HEK293 (cell line): ENCODE data around the gene VPS37C.

Experiments
- CTCF ChIA-PET: fragments of 350-600 bp; formaldehyde crosslinking; extraction: SDS; loops from one replicate; lab custom pipeline; 2021; ENCODE audit warnings: antibody characterized with exemption; lab: Yijun Ruan, JAX
- POLR2A ChIA-PET: fragments of 300-600 bp; formaldehyde crosslinking; extraction: SDS; loops from one replicate; lab custom pipeline; 2020; ENCODE audit warnings: antibody characterized with exemption, inconsistent platforms; lab: Yijun Ruan, JAX
- H3K27ac ChIP-seq: fragments of 200-500 bp; sonication (Bioruptor generic); 2 replicates; pipeline ENCODE4 v1.5.1; 2014; ENCODE audit warnings: low read depth, low read length, control low read depth, inconsistent platforms; ENCODE audit errors: extremely low read depth
- H3K36me3 ChIP-seq, 2 experiments: fragments of 200-500 bp in 1 of 2; sonication (Bioruptor generic) in 1 of 2; 1 replicate in 1 of 2; 2 replicates in 1 of 2; pipeline ENCODE4 v1.5.1; 2014 to 2017; ENCODE audit warnings: inconsistent platforms in 2 of 2, low read length in 2 of 2; ENCODE audit not compliant: control insufficient read depth in 2 of 2, insufficient read depth in 1 of 2
- H3K4me1 ChIP-seq: fragments of 200-500 bp; sonication (Bioruptor generic); 2 replicates; pipeline ENCODE4 v1.5.1; 2014; ENCODE audit warnings: mild to moderate bottlenecking, low read length, inconsistent platforms; ENCODE audit not compliant: control insufficient read depth, insufficient read depth
- H3K4me3 ChIP-seq: 2 replicates; pipeline ENCODE4 v1.5.1; 2011; ENCODE audit warnings: low read depth, mild to moderate bottlenecking, control low read depth, low read length, moderate library complexity
- H3K9me3 ChIP-seq: fragments of 200-500 bp; sonication (Bioruptor generic); 2 replicates; pipeline ENCODE4 v1.5.1; 2014; ENCODE audit warnings: low read depth, low read length, inconsistent platforms; ENCODE audit not compliant: control insufficient read depth, insufficient read depth
- FEZF1 ChIP-seq: fragments of 450-650 bp; formaldehyde crosslinking; IDR thresholded peaks from 2 replicates; pipeline ENCODE4 v1.5.1; 2016; ENCODE audit warnings: missing biosample characterization, missing genetic modification characterization
- HIC1 ChIP-seq: fragments of 450-650 bp; formaldehyde crosslinking; IDR thresholded peaks from 2 replicates; pipeline ENCODE4 v1.5.1; 2016; ENCODE audit warnings: missing biosample characterization, missing genetic modification characterization
- OVOL3 ChIP-seq: fragments of 450-650 bp; formaldehyde crosslinking; IDR thresholded peaks from 2 replicates; pipeline ENCODE4 v1.5.1; 2016; ENCODE audit warnings: missing biosample characterization, missing genetic modification characterization
- PRDM4 ChIP-seq: fragments of 450-650 bp; formaldehyde crosslinking; IDR thresholded peaks from 2 replicates; pipeline ENCODE4 v1.5.1; 2017; ENCODE audit warnings: missing biosample characterization, missing genetic modification characterization
- REPIN1 ChIP-seq: fragments of 450-650 bp; formaldehyde crosslinking; IDR thresholded peaks from 2 replicates; pipeline ENCODE4 v1.5.1; 2017; ENCODE audit warnings: missing biosample characterization, missing genetic modification characterization, low read depth
- SCRT1 ChIP-seq: fragments of 450-650 bp; formaldehyde crosslinking; IDR thresholded peaks from 2 replicates; pipeline ENCODE4 v1.5.1; 2016; ENCODE audit warnings: missing biosample characterization, missing genetic modification characterization, borderline replicate concordance
- YY1 ChIP-seq: fragments of 450-650 bp; formaldehyde crosslinking; IDR thresholded peaks from 2 replicates; pipeline ENCODE4 v1.5.1; 2018; ENCODE audit warnings: missing biosample characterization, missing genetic modification characterization
- ZBTB49 ChIP-seq: fragments of 450-650 bp; formaldehyde crosslinking; IDR thresholded peaks from 2 replicates; pipeline ENCODE4 v1.5.1; 2016; ENCODE audit warnings: missing biosample characterization, missing genetic modification characterization, low read depth
- ZBTB8A ChIP-seq: fragments of 450-650 bp; formaldehyde crosslinking; IDR thresholded peaks from 2 replicates; pipeline ENCODE4 v1.5.1; 2016; ENCODE audit warnings: missing biosample characterization, missing genetic modification characterization
- ZNF10 ChIP-seq: fragments of 450-650 bp; formaldehyde crosslinking; IDR thresholded peaks from 2 replicates; pipeline ENCODE4 v1.5.1; 2017; ENCODE audit warnings: missing biosample characterization, missing genetic modification characterization
- ZNF121 ChIP-seq: fragments of 450-650 bp; formaldehyde crosslinking; IDR thresholded peaks from 2 replicates; pipeline ENCODE4 v1.5.1; 2016; ENCODE audit warnings: missing biosample characterization, missing genetic modification characterization
- ZNF133 ChIP-seq: fragments of 450-650 bp; formaldehyde crosslinking; IDR thresholded peaks from 2 replicates; pipeline ENCODE4 v1.5.1; 2016; ENCODE audit warnings: missing biosample characterization, missing genetic modification characterization
- ZNF169 ChIP-seq: fragments of 450-650 bp; formaldehyde crosslinking; IDR thresholded peaks from 2 replicates; pipeline ENCODE4 v1.5.1; 2016; ENCODE audit warnings: missing biosample characterization, missing genetic modification characterization
- ZNF2 ChIP-seq: fragments of 450-650 bp; formaldehyde crosslinking; IDR thresholded peaks from 2 replicates; pipeline ENCODE4 v1.5.1; 2016; ENCODE audit warnings: missing biosample characterization, missing genetic modification characterization
- ZNF202 ChIP-seq: fragments of 450-650 bp; formaldehyde crosslinking; IDR thresholded peaks from 2 replicates; pipeline ENCODE4 v1.5.1; 2016; ENCODE audit warnings: missing biosample characterization, missing genetic modification characterization, borderline replicate concordance
- ZNF211 ChIP-seq: fragments of 450-650 bp; formaldehyde crosslinking; IDR thresholded peaks from 2 replicates; pipeline ENCODE4 v1.5.1; 2016; ENCODE audit warnings: low read depth, missing biosample characterization, missing genetic modification characterization
- ZNF24 ChIP-seq: fragments of 450-650 bp; formaldehyde crosslinking; IDR thresholded peaks from 2 replicates; pipeline ENCODE4 v1.5.1; 2016; ENCODE audit warnings: missing biosample characterization, missing genetic modification characterization
- ZNF302 ChIP-seq: fragments of 450-650 bp; formaldehyde crosslinking; IDR thresholded peaks from 2 replicates; pipeline ENCODE4 v1.5.1; 2016; ENCODE audit warnings: missing biosample characterization, missing genetic modification characterization, low read depth
- ZNF423 ChIP-seq: fragments of 450-650 bp; formaldehyde crosslinking; IDR thresholded peaks from 2 replicates; pipeline ENCODE4 v1.5.1; 2016; ENCODE audit warnings: missing biosample characterization, missing genetic modification characterization
- ZNF433 ChIP-seq: fragments of 450-650 bp; formaldehyde crosslinking; IDR thresholded peaks from 2 replicates; pipeline ENCODE4 v1.5.1; 2016; ENCODE audit warnings: missing biosample characterization, missing genetic modification characterization, low read depth
- ZNF510 ChIP-seq: fragments of 450-650 bp; formaldehyde crosslinking; IDR thresholded peaks from 2 replicates; pipeline ENCODE4 v1.5.1; 2018; ENCODE audit warnings: mild to moderate bottlenecking, missing genetic modification characterization, missing biosample characterization; ENCODE audit not compliant: insufficient replicate concordance
- ZNF747 ChIP-seq: fragments of 450-650 bp; formaldehyde crosslinking; IDR thresholded peaks from 2 replicates; pipeline ENCODE4 v1.5.1; 2016; ENCODE audit warnings: missing biosample characterization, missing genetic modification characterization

VPS37C gene

GRCh38 chr11:61193596-61193995, 32.4 kb upstream of the VPS37C start:
- Histone ChIP-seq H3K9me3 (no peaks in the 10 kb centered on the region), H3K4me3 (no peak overlapping the region), H3K27ac (no peak overlapping the region), H3K36me3 (no peaks in the 10 kb centered on the region), H3K4me1 (no peaks in the 10 kb centered on the region)
- TF ChIP-seq ZBTB49 (tag by site-specific recombination), result no peak
- TF ChIP-seq ZBTB8A (tag by site-specific recombination), result no peak
- no peak for TF ChIP-seq FEZF1 (tag by site-specific recombination)
- TF ChIP-seq ZNF202 (tag by site-specific recombination), result no peak
- no peak for TF ChIP-seq ZNF302 (tag by site-specific recombination)
- no peak for TF ChIP-seq ZNF2 (tag by site-specific recombination)
- no peak for TF ChIP-seq HIC1 (tag by site-specific recombination)
- no peak for TF ChIP-seq ZNF211 (tag by site-specific recombination)
- TF ChIP-seq ZNF10 (tag by site-specific recombination), result no peak
- no peak for TF ChIP-seq REPIN1 (tag by site-specific recombination)
- TF ChIP-seq ZNF510 (tag by site-specific recombination), result no peak
- no peak for TF ChIP-seq OVOL3 (tag by site-specific recombination)
- TF ChIP-seq SCRT1 (tag by site-specific recombination), result no peak
- TF ChIP-seq YY1, result no peak
- no peak for TF ChIP-seq ZNF423 (tag by site-specific recombination)
- TF ChIP-seq ZNF169 (tag by site-specific recombination), result no peak
- no peak for TF ChIP-seq ZNF133
- TF ChIP-seq PRDM4 (tag by site-specific recombination), result no peak
- no peak for TF ChIP-seq ZNF24 (tag by site-specific recombination)
- no peak for TF ChIP-seq ZNF433
- ChIA-PET CTCF (interaction anchor here (0.7 kb wide), 1 partner anchor 486 kb away, joined by 6 read pairs; no protein-coding TSS in a partner anchor), POLR2A (no interaction called here)

- H3K36me3 ChIP-seq, result no peaks in the 10 kb centered on the region
- H3K9me3 ChIP-seq, result no peaks in the 10 kb centered on the region
- POLR2A ChIA-PET, result no interaction called here
- no peaks in the 10 kb centered on the region for H3K4me1 ChIP-seq
- no peak overlapping the region for H3K4me3 ChIP-seq
- no peak overlapping the region for H3K27ac ChIP-seq
- CTCF ChIA-PET, result interaction anchor here (0.6 to 3.8 kb wide), 8 partner anchors 15 to 439 kb away, joined by 3 to 27 read pairs (median 4); partner anchors contain the start of gene CD5
- TF ChIP-seq ZNF121 (tag by site-specific recombination) (peak; percentile 34; the same call in 1 of the 2 replicates), ZNF747 (tag by site-specific recombination) (no peak)
Measured at GRCh38 chr11:61189933-61190332, 28.7 kb upstream of the VPS37C start.
